HT-29 (cell line): ENCODE measurements around the gene DPYD. TPM values are rescaled to one million over a fixed set of nuclear protein-coding genes. Genes with fewer than 3 reads are reported as not detected.

Experiments
- DNase-seq: peaks from one replicate; pipeline ENCODE4 v3.0.0-alpha.2; 2015; ENCODE audit warnings: low spot score
- total RNA-seq: library from RNA; depleted of rRNA; stranded (reverse); fragments of >200 nt; shearing (Covaris generic); gene quantifications from 2 replicates; pipeline ENCODE4 v1.2.3, GENCODE V29; 2014

Gene DPYD
- total RNA-seq, 1 experiment from 2014 or later, result 2.1 TPM

GRCh38 chr1:97451046-97451826, 469.6 kb downstream of the DPYD start:
- DNase-seq, result no peak

- DNase-seq, result no peak
Observed at GRCh38 chr1:97441966-97442365, 478.9 kb downstream of the DPYD start.

- DNase-seq, result no peak
Observed at GRCh38 chr1:97433824-97434177, 487.0 kb downstream of the DPYD start.

- DNase-seq, result no peak
Observed at GRCh38 chr1:97433094-97433823, 487.6 kb downstream of the DPYD start.

- DNase-seq, result no peak
Observed at GRCh38 chr1:97427371-97427770, 493.5 kb downstream of the DPYD start.

- no peak for DNase-seq
Observed at GRCh38 chr1:97424209-97424608, 496.6 kb downstream of the DPYD start.

- no peak for DNase-seq
Observed at GRCh38 chr1:97423403-97423802, 497.4 kb downstream of the DPYD start.

- DNase-seq, result no peak
Observed at GRCh38 chr1:97417661-97418060, 503.2 kb downstream of the DPYD start.

GRCh38 chr1:97414682-97415312, 506.0 kb downstream of the DPYD start:
- no peak for DNase-seq

- no peak for DNase-seq
Observed at GRCh38 chr1:97412737-97413136, 508.1 kb downstream of the DPYD start.

- no peak for DNase-seq
Observed at GRCh38 chr1:97412166-97412565, 508.7 kb downstream of the DPYD start.

- DNase-seq, result no peak
Observed at GRCh38 chr1:97396463-97396862, 524.4 kb downstream of the DPYD start.

GRCh38 chr1:97392701-97393100, 528.1 kb downstream of the DPYD start:
- no peak for DNase-seq

GRCh38 chr1:97385536-97386277, 535.1 kb downstream of the DPYD start:
- no peak for DNase-seq

- DNase-seq, result no peak
Observed at GRCh38 chr1:97384294-97384968, 536.4 kb downstream of the DPYD start.

GRCh38 chr1:97383797-97384196, 537.0 kb downstream of the DPYD start:
- no peak for DNase-seq

GRCh38 chr1:97382206-97382605, 538.6 kb downstream of the DPYD start:
- no peak for DNase-seq

- DNase-seq, result no peak
Observed at GRCh38 chr1:97379387-97380075, 541.3 kb downstream of the DPYD start.

GRCh38 chr1:97378596-97378995, 542.2 kb downstream of the DPYD start:
- no peak for DNase-seq

- no peak for DNase-seq
Observed at GRCh38 chr1:97377432-97378034, 543.3 kb downstream of the DPYD start.
